Panc1 (cell line): ENCODE results near the gene LHB. TPM values are rescaled to one million over a fixed set of nuclear protein-coding genes. Genes with fewer than 3 reads are reported as not detected.
"Not testable (repeated sequence)": the region's sequence is repeated elsewhere in the genome, so short reads cannot be mapped to it uniquely, and the experiment has no call there.

Experiments
- ATAC-seq: fragments of 200-7000 bp; cut with Tn5 transposase; 2 replicates; pipeline ENCODE4 v1.9.1; 2020; ENCODE audit warnings: mild to moderate bottlenecking, moderate library complexity
- BruUV-seq: library from RNA; stranded (reverse); fragments of 400-500 nt; replicated peaks from 2 replicates; lab custom pipeline; 2021; lab: Mats Ljungman, UMichigan
- CTCF ChIA-PET: fragments of 300-600 bp; sonication (Branson Sonifier 250); formaldehyde crosslinking; loops from one replicate; lab custom pipeline; 2022; ENCODE audit warnings: antibody characterized with exemption; lab: Charles Lee
- POLR2A ChIA-PET: fragments of 300-600 bp; sonication (Branson Sonifier 250); formaldehyde crosslinking; loops from one replicate; lab custom pipeline; 2022; ENCODE audit warnings: antibody characterized with exemption; lab: Charles Lee
- DNase-seq: peaks from one replicate; pipeline ENCODE4 v3.0.0-alpha.2; 2010; ENCODE audit warnings: low read depth, low spot score
- H3K27ac ChIP-seq: 2 replicates; pipeline ENCODE4 v1.5.1; 2011; ENCODE audit warnings: mild to moderate bottlenecking, low read length, inconsistent platforms
- H3K27me3 ChIP-seq: fragments of 200-500 bp; sonication (Bioruptor generic); 2 replicates; pipeline ENCODE4 v1.6.0; 2014; ENCODE audit warnings: low read length, inconsistent platforms; ENCODE audit not compliant: control insufficient read depth, insufficient read depth
- H3K36me3 ChIP-seq: fragments of 200-500 bp; sonication (Bioruptor generic); 2 replicates; pipeline ENCODE4 v1.5.1; 2014; ENCODE audit warnings: inconsistent platforms, mild to moderate bottlenecking, low read length, moderate library complexity; ENCODE audit not compliant: control insufficient read depth, insufficient read depth
- H3K4me1 ChIP-seq: 2 replicates; pipeline ENCODE4 v1.5.1; 2011; ENCODE audit warnings: inconsistent platforms, mild to moderate bottlenecking, low read length, moderate library complexity; ENCODE audit not compliant: control insufficient read depth, insufficient read depth
- H3K4me3 ChIP-seq, 2 experiments: 2 replicates each; pipeline ENCODE4 v1.5.1; 2011 to 2012; ENCODE audit warnings: low read depth in 2 of 2, low read length in 2 of 2, mild to moderate bottlenecking in 2 of 2, inconsistent platforms in 1 of 2, moderate library complexity in 1 of 2
- H3K9me3 ChIP-seq: fragments of 200-500 bp; sonication (Bioruptor generic); 2 replicates; pipeline ENCODE4 v1.5.1; 2014; ENCODE audit warnings: low read depth, mild to moderate bottlenecking, inconsistent platforms, low read length, moderate library complexity; ENCODE audit not compliant: control insufficient read depth, insufficient read depth
- CTCF ChIP-seq: fragments of 450-650 bp; IDR thresholded peaks from 2 replicates; pipeline ENCODE4 v1.5.1; 2017; ENCODE audit warnings: mild to moderate bottlenecking
- POLR2AphosphoS5 ChIP-seq: IDR thresholded peaks from 2 replicates; pipeline ENCODE4 v1.6.1; 2012; ENCODE audit warnings: mild to moderate bottlenecking, low read depth, low read length, moderate library complexity
- REST ChIP-seq, 2 experiments: IDR thresholded peaks; 2 replicates each; pipeline ENCODE4 v1.6.1; 2011 to 2012; ENCODE audit warnings: low read depth in 2 of 2, control low read depth in 1 of 2, low read length in 1 of 2, mild to moderate bottlenecking in 1 of 2, moderate library complexity in 1 of 2; ENCODE audit not compliant: insufficient read depth in 1 of 2
- SIN3A ChIP-seq: IDR thresholded peaks from 2 replicates; pipeline ENCODE4 v1.6.1; 2012; ENCODE audit warnings: low read depth, mild to moderate bottlenecking, low read length, moderate library complexity, borderline replicate concordance; ENCODE audit not compliant: insufficient read depth
- TCF7L2 ChIP-seq: IDR thresholded peaks from 2 replicates; pipeline ENCODE4 v1.6.1; 2011; ENCODE audit warnings: mild to moderate bottlenecking, low read depth, low read length, inconsistent platforms
- in situ Hi-C: cut with HindIII; loops from 2 replicates; pipeline ENCODE4 v1.10.0; 2016; ENCODE audit warnings: low sequenced_read_pairs, low pct_unique_long_range_greater_than_20kb
- intact Hi-C: fragments of 100-400 bp; cut with micrococcal nuclease; formaldehyde crosslinking; loops from one replicate; pipeline ENCODE4 v1.10.0; 2022; ENCODE audit not compliant: unreplicated experiment
- total RNA-seq: library from RNA; stranded (reverse); gene quantifications from one replicate; pipeline ENCODE4 v1.2.1, GENCODE V29; 2021; ENCODE audit not compliant: unreplicated experiment

Gene LHB
- total RNA-seq, 1 experiment from 2014 or later: 0.39 TPM

GRCh38 chr19:49057636-49058234, 40.8 kb upstream of the LHB start, which contains the start of gene CGB7:
Gene CGB7 (minus strand): TSS chr19:49057749. CDS start chr19:49055375, 2,374 bp downstream.
- Histone ChIP-seq H3K27ac (peak within 1 kb of the TSS; percentile 51), H3K9me3 (no peaks in the 10 kb centered on the region), H3K4me1 (no peaks in the 10 kb centered on the region), H3K4me3 (peak within 1 kb of the TSS; percentile 49 to 64), H3K27me3 (no peaks in the 10 kb centered on the region), H3K36me3 (no peaks in the 10 kb centered on the region)
- POLR2A ChIA-PET: no interaction called here
- TF ChIP-seq CTCF (no peak), SIN3A (no peak), POLR2AphosphoS5 (no peak), REST (IDR thresholded peaks at IDR 0.05; ENCODE audit: insufficient read depth in 1 of 2, low read depth in 2 of 2, low read length in 1 of 2) (no peak), TCF7L2 (no peak)
- intact Hi-C loops (no loop called here), in situ Hi-C loops (no loop called here)
- CTCF ChIA-PET: interaction anchor here (1.0 kb wide), 1 partner anchor 60 kb away, joined by 3 read pairs; no protein-coding TSS in a partner anchor
- peak; percentile 81 for ATAC-seq
- BruUV-seq: no TSS peak
- DNase-seq: no peak

- in situ Hi-C loops, DNase-seq, intact Hi-C loops, BruUV-seq, H3K36me3 ChIP-seq, H3K27me3 ChIP-seq, H3K9me3 ChIP-seq, H3K4me1 ChIP-seq: not testable (repeated sequence)
- peak; percentile 57 for ATAC-seq
- peak overlapping the region; percentile 51 for H3K27ac ChIP-seq
- POLR2A ChIA-PET: interaction anchor here (0.6 kb wide), 1 partner anchor 38 kb away, joined by 4 read pairs; no protein-coding TSS in a partner anchor
- H3K4me3 ChIP-seq: peak overlapping the region; percentile 49 to 64
- CTCF ChIA-PET: interaction anchor here (1.0 kb wide), 1 partner anchor 59 kb away, joined by 3 read pairs; no protein-coding TSS in a partner anchor
Observed at GRCh38 chr19:49056902-49057596, 40.2 kb upstream of the LHB start.
